Activated T-helper 1 cell treated with anti-CD3 and anti-CD28 coated beads, Interleukin-12 subunit alpha, Interleukin-12 subunit beta, Interleukin-2, Interleukin-4 antibody, amounts not matched to agents 30 ng/mL and 10 ng/mL and 1 ng/mL, durations not matched to agents 14 hours and 24 hours and 36 hours (primary cell): ENCODE data around the gene IFNA7. TPM values are rescaled to one million over a fixed set of nuclear protein-coding genes. Genes with fewer than 3 reads are reported as not detected.
"Not testable (repeated sequence)": the region's sequence is repeated elsewhere in the genome, so short reads cannot be mapped to it uniquely, and the experiment has no call there.

Experiments
- DNase-seq: peaks from one replicate; pipeline ENCODE4 v3.0.0; 2021; ENCODE audit warnings: low spot score
- H3K27ac Mint-ChIP-seq: one replicate; pipeline ENCODE4 v1.8.0; 2021; ENCODE audit warnings: mild to moderate bottlenecking, mixed read lengths
- H3K27me3 Mint-ChIP-seq: one replicate; pipeline ENCODE4 v1.8.0; 2022; ENCODE audit warnings: mild to moderate bottlenecking, moderate library complexity, mixed read lengths; ENCODE audit not compliant: insufficient read depth
- H3K36me3 Mint-ChIP-seq: one replicate; pipeline ENCODE4 v1.8.0; 2021; ENCODE audit warnings: low read depth, mixed read lengths
- H3K4me1 Mint-ChIP-seq: one replicate; pipeline ENCODE4 v1.8.0; 2021; ENCODE audit warnings: low read depth, mixed read lengths
- H3K4me3 Mint-ChIP-seq: one replicate; pipeline ENCODE4 v1.8.0; 2021; ENCODE audit warnings: mild to moderate bottlenecking, moderate library complexity, mixed read lengths
- H3K9me3 Mint-ChIP-seq: one replicate; pipeline ENCODE4 v1.8.0; 2021; ENCODE audit warnings: mixed read lengths
- intact Hi-C: fragments of 100-400 bp; cut with micrococcal nuclease; formaldehyde crosslinking; loops from one replicate; pipeline ENCODE4 v1.15.1; 2024
- total RNA-seq: library from RNA; stranded (reverse); gene quantifications from 2 replicates; pipeline ENCODE4 v1.2.3, GENCODE V29; 2022

Gene IFNA7
- total RNA-seq = not detected in 2 replicates

GRCh38 chr9:21202105-21202504 is at the start of gene IFNA7:
Gene IFNA7, minus strand, starts transcription at chr9:21202205. Its CDS starts 40 bp downstream, at chr9:21202165.
- H3K27ac Mint-ChIP-seq, DNase-seq, H3K4me1 Mint-ChIP-seq, H3K36me3 Mint-ChIP-seq, intact Hi-C loops, H3K9me3 Mint-ChIP-seq, H3K4me3 Mint-ChIP-seq: not testable (repeated sequence)
- peaks cover 28% of the 10 kb centered on the region for H3K27me3 Mint-ChIP-seq

GRCh38 chr9:21251638-21252037 is 49.6 kb upstream of the IFNA7 start:
- intact Hi-C loops = no loop called here
- Mint-ChIP-seq H3K4me1 (peaks cover 6% of the 10 kb centered on the region), H3K4me3 (no peak overlapping the region), H3K9me3 (no peaks in the 10 kb centered on the region), H3K27ac (no peak overlapping the region), H3K36me3 (no peaks in the 10 kb centered on the region), H3K27me3 (peaks cover 39% of the 10 kb centered on the region)
- DNase-seq = no peak

- peaks cover 35% of the 10 kb centered on the region for H3K27me3 Mint-ChIP-seq
- no peak for DNase-seq
- H3K9me3 Mint-ChIP-seq = no peaks in the 10 kb centered on the region
- peaks cover 6% of the 10 kb centered on the region for H3K4me1 Mint-ChIP-seq
- no peaks in the 10 kb centered on the region for H3K36me3 Mint-ChIP-seq
- no peak overlapping the region for H3K4me3 Mint-ChIP-seq
- intact Hi-C loops = no loop called here
- no peak overlapping the region for H3K27ac Mint-ChIP-seq
These were observed 49.2 kb upstream of the IFNA7 start for GRCh38 chr9:21251190-21251589.

- no peaks in the 10 kb centered on the region for H3K9me3 Mint-ChIP-seq
- no peaks in the 10 kb centered on the region for H3K4me1 Mint-ChIP-seq
- peaks cover 24% of the 10 kb centered on the region for H3K27me3 Mint-ChIP-seq
- intact Hi-C loops = no loop called here
- no peaks in the 10 kb centered on the region for H3K36me3 Mint-ChIP-seq
- no peak overlapping the region for H3K27ac Mint-ChIP-seq
- DNase-seq = no peak
- H3K4me3 Mint-ChIP-seq = no peak overlapping the region
These were observed 42.8 kb upstream of the IFNA7 start for GRCh38 chr9:21244836-21245235.

GRCh38 chr9:21239911-21240310 is 37.9 kb upstream of the IFNA7 start, which contains the start of gene IFNA14:
Gene IFNA14, minus strand, starts transcription at chr9:21240005. Its CDS starts 70 bp downstream, at chr9:21239935.
- intact Hi-C loops = no loop called here
- Mint-ChIP-seq H3K9me3 (no peaks in the 10 kb centered on the region), H3K36me3 (no peaks in the 10 kb centered on the region), H3K4me3 (no peak within 1 kb of the TSS), H3K27me3 (peaks cover 31% of the 10 kb centered on the region), H3K4me1 (no peaks in the 10 kb centered on the region), H3K27ac (no peak within 1 kb of the TSS)
- DNase-seq = no peak

- DNase-seq, H3K27ac Mint-ChIP-seq, H3K4me1 Mint-ChIP-seq, H3K4me3 Mint-ChIP-seq, H3K9me3 Mint-ChIP-seq, intact Hi-C loops, H3K36me3 Mint-ChIP-seq: not testable (repeated sequence)
- peaks cover 16% of the 10 kb centered on the region for H3K27me3 Mint-ChIP-seq
These were observed 34.3 kb upstream of the IFNA7 start for GRCh38 chr9:21236360-21236714.

- peaks cover 12% of the 10 kb centered on the region for H3K27me3 Mint-ChIP-seq
- not testable (repeated sequence) for H3K27ac Mint-ChIP-seq, H3K4me1 Mint-ChIP-seq, H3K36me3 Mint-ChIP-seq, DNase-seq, H3K9me3 Mint-ChIP-seq, H3K4me3 Mint-ChIP-seq
- intact Hi-C loops = loop anchor here (1.0 to 2.0 kb wide), 3 partner anchors 161 to 554 kb away; no protein-coding TSS in a partner anchor
These were observed 33.7 kb upstream of the IFNA7 start for GRCh38 chr9:21235468-21236359.

GRCh38 chr9:21234153-21234687 is 32.2 kb upstream of the IFNA7 start:
- Mint-ChIP-seq H3K4me3 (no peak overlapping the region), H3K9me3 (no peaks in the 10 kb centered on the region), H3K4me1 (no peaks in the 10 kb centered on the region), H3K36me3 (no peaks in the 10 kb centered on the region), H3K27me3 (peaks cover 16% of the 10 kb centered on the region), H3K27ac (no peak overlapping the region)
- intact Hi-C loops = loop anchor here (2.0 kb wide), 2 partner anchors 163 to 221 kb away; no protein-coding TSS in a partner anchor
- no peak for DNase-seq

- Mint-ChIP-seq H3K36me3 (no peaks in the 10 kb centered on the region), H3K27ac (no peak overlapping the region), H3K9me3 (no peaks in the 10 kb centered on the region), H3K27me3 (peaks cover 12% of the 10 kb centered on the region), H3K4me3 (no peak overlapping the region), H3K4me1 (no peaks in the 10 kb centered on the region)
- intact Hi-C loops = no loop called here
- DNase-seq = no peak
These were observed 31.3 kb upstream of the IFNA7 start for GRCh38 chr9:21233258-21233657.

GRCh38 chr9:21228122-21228521 is 26.1 kb upstream of the IFNA7 start, which contains the start of gene IFNA17:
Gene IFNA17, minus strand, starts transcription at chr9:21228222. Its CDS starts 49 bp downstream, at chr9:21228173.
- Mint-ChIP-seq H3K27me3 (peaks cover 8% of the 10 kb centered on the region), H3K9me3 (no peaks in the 10 kb centered on the region), H3K36me3 (no peaks in the 10 kb centered on the region), H3K27ac (no peak within 1 kb of the TSS), H3K4me1 (no peaks in the 10 kb centered on the region), H3K4me3 (no peak within 1 kb of the TSS)
- DNase-seq = no peak
- intact Hi-C loops = no loop called here

GRCh38 chr9:21217211-21217610 is 15.2 kb upstream of the IFNA7 start, which contains the start of gene IFNA16:
Gene IFNA16, minus strand, starts transcription at chr9:21217311. Its CDS starts 6 bp downstream, at chr9:21217305.
- H3K9me3 Mint-ChIP-seq, H3K36me3 Mint-ChIP-seq, H3K4me3 Mint-ChIP-seq, H3K4me1 Mint-ChIP-seq, intact Hi-C loops, H3K27ac Mint-ChIP-seq, DNase-seq: not testable (repeated sequence)
- H3K27me3 Mint-ChIP-seq = peaks cover 33% of the 10 kb centered on the region

- H3K4me1 Mint-ChIP-seq, intact Hi-C loops, H3K9me3 Mint-ChIP-seq, DNase-seq, H3K36me3 Mint-ChIP-seq, H3K4me3 Mint-ChIP-seq, H3K27ac Mint-ChIP-seq: not testable (repeated sequence)
- peaks cover 30% of the 10 kb centered on the region for H3K27me3 Mint-ChIP-seq
These were observed 11.7 kb upstream of the IFNA7 start for GRCh38 chr9:21213411-21214326.
